UCSD-AML1 (cell line): ENCODE measurements around the gene ABCG2.
"Not testable (repeated sequence)": the region's sequence is repeated elsewhere in the genome, so short reads cannot be mapped to it uniquely, and the experiment has no call there.

Source experiments
- DNase-seq: peaks from one replicate; lab custom pipeline; 2025; ENCODE audit not compliant: unreplicated experiment; lab: John Stamatoyannopoulos, UW

Gene ABCG2

DNA sequence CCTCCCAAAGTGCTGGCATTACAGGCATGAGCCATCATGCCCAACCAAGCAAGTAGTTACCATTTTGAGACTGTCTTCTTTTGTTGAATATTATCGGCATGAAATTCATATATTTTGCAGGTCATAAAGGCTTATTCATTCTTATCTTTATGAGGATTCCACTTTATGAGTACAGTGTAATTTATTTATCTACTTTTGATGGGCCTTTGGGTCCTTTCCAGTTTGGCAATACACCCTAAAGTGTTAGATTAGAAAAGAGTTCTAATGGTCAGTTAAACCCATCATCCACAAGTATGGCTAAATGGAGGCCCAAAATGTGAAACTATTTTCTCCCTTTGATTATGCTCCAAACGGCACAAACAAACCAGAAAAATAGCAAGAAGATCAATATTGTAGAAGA, 10.9 kb upstream of the ABCG2 start:
- no peak for DNase-seq

DNA sequence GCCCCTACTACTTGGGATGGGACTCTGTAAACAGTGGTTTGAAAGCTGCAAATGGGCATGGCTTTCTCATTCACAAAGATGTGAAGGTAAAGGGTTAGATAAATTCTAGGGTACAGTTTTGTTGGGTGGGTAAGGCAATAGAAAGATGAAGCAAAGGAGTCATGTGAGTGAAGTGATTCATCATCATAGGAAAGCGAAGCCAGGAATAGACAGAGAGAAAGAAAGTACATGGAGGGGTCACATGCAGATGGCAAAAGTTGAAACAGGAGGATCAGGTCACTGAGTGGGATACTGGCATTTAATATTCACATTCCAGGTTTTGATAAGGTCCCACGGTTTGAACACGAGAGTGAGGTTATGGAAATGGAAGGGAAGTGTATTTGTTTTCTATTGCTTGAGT, 8.2 kb upstream of the ABCG2 start:
- DNase-seq, result no peak

DNA sequence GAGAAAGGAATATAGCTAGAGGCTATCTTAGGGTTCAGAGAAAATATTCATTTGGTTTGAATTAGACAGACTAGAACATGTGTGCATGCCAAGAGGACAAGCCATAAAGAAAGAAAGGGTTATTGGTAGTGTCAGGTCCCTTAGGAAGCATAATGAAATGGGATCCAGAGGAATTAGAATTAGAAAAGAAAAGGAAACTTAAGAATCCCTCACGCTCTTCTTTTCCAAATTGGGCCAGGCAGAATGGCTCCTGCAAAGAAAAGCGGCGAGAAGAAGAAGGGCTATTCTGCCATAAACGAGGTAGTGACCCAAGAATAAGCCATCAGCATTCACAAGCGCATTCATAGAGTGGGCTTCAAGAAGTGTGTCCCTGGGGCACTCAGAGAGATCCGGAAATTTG, 4.9 kb upstream of the ABCG2 start:
- DNase-seq, result no peak

DNA sequence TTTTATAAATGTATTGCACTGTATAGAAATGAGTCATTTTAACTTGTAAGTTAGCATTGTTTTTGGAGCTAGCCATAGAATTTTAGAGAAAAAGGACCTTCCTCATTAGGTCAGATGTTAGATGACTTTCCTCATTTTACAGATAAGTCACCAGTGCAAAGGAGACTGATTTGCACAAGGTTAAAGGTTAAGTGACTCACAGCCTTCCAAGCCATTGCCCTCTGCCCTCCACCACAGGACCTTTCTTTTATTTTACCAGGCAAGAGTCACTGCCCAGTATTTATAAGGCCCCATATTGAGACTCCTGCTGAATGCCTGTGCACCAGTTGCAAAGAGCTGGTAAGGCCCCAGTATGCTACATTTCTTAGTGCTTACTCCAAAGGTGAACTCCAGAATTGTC, 4.2 kb upstream of the ABCG2 start:
- no peak for DNase-seq

DNA sequence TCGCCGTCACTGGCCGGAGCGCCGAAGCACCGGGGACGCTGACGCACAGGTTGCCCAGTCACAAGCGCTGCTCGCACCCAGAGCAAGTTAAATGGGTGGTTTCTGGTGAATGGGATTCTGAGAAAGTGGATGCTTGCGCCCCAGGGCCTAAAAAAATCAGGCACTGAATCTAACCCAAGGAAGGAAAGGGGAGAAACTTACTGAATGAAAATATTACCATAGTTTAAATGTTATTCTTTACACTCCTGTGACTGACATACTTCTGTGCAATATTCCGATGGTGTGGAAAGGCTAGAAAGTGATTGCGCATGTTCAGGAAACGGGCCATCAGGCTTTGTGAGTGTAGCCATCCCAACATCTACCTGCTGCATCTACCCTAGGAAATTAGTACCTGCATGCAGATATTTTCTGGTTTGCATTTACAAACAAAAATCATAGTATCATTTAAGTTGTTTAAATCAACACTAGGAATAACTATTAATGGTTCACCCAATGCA, 838 bp upstream of the ABCG2 start:
- no peak for DNase-seq

DNA sequence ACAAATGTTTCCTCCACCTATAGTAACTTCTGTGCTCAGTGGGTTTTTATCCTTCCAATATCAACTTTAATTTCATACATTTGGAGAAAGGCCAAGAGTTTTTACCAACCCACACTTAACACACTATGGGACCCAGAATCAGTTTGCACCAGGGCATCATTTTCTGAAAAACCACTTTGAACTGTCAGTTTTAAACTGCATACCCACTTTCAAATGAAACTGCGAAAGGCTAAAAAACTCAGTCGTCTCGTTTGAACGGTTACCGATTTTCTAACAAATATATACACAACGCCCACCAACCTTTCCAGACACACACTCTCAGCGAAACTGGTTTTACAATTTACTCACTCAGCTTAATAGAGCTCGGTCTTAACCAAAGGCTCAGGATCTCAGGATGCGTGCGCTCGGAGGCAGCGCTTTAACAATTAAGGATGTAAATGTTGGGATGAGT, 376 bp downstream of the ABCG2 start:
- no peak for DNase-seq

DNA sequence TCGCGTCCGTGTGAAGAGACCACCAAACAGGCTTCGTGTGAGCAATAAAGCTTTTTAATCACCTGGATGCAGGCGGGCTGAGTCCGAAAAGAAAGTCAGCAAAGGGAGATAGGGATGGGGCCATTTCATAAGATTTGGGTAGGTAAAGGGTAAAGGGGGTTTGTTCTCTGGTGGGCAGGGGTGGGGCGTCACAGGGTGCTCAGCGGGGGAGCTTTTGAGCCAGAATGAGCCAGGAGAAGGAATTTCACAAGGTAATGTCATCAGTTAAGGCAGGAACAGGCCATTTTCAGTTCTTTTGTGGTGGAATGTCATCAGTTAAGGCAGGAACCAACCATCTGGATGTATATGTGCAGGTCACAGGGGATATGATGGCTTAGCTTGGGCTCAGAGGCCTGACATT, 6.1 kb downstream of the ABCG2 start:
- not testable (repeated sequence) for DNase-seq

DNA sequence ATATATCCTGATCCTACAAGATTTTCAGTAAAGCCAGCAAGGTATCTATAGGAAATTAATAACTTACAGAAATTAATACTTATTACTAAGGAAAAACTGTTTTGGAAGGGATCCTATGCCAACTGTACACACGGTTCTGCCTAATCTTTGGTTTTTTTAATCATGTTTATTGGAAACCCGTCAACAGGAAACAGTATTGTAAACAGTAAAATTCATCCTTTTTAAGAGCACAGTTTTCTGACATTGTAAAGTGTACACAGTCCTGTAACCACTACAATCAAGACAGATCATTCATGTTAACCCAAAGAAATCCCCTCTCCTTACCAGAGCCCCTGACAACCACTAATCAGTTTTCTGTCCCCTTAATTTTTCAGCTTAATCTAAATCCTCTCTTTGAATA, 9.9 kb downstream of the ABCG2 start:
- no peak for DNase-seq

DNA sequence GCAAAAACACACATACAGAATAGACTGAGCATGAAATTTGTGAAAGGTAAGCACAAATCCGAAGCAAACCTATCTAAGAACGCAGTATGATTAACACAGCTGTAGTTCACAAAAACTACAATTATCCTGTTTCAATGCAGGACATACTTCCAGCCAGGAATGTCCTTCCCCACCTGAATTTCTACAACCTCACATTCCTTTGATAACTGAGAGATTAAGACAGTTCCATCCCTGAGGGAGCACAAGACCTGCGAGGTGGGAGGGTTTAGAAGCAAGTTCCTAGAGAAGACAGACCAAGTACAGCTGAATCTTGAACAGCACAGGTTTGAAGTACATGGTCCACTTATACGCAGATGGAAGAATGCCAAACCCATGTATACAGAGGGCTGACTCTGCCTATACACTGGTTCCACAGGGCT, 10.6 kb downstream of the ABCG2 start:
- DNase-seq, result no peak

DNA sequence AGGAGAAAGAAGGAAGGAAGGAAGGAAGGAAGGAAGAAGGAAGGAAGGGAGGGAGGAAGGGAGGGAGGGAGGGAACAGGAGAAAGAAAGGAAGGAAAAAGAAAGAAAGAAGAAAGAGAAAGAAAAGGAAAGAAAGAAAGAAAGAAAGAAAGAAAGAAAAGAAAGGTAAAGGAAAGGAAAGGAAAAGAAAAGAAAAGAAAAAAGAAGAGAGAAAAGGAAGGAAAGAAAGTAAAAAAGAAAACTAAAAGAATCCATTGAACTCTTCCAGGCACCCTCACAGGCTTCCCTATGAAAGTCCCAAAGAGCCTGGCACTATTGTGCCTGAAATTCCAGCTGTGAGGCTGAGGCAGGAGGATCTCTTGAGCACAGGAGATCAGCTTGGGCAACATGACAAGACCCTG, 11.5 kb downstream of the ABCG2 start:
- DNase-seq, result no peak

DNA sequence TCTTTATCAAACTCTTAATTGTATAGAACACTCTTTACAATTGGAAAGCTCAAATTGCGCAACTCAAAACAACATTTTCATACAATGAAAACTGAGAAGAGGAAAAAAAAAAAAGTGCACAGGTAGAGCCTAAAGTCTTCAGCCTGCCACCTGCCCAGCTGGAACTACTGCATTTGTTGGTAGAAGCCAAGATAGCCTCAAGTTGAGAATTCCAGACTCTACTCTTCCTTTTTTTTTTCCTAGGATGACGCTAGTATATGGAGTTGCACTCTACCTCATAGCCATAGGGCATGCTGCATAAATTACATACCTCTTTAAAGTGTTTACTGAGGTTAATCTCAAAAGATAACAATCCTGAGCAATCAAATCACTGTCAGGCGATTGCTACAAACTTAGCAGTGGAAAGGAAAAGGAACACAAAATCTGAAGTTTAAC, 13.6 kb downstream of the ABCG2 start:
- DNase-seq, result no peak

DNA sequence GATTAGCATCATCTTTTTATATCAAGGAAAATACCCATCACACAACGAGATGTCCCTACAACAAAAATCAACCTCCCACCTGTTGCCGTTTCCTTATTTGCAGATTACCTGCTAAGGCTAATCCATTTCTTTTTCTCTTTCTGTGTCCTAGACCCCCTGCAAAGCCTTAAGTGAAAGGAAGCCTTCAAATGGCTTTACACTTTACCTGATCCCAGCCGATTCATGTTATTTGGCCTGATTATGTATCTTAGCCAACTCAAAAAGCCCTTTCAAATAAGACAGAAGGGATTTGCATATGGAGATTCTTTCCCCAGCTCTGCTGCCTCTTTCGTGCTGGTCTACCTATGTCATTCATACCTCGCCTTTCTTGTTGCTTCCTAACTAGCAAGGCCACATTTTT, 14.4 kb downstream of the ABCG2 start:
- DNase-seq, result no peak

DNA sequence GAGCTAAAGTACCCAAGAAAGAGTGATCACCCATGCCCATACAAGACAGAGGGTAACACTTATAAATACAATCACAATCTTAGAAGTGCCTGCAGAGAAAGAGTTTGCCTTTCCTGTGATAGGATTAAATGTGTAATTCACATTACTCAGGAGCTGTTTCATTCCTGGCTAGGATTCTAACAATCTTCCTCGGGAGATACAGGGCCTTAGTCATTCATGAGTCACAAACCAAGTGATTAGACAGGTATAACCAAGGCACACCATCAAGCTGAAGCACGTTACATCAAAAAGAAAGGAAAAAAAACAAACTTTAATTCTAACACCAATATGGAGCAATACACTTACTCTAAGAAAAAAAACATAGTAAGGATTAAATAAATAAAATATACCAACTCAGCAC, 14.9 kb downstream of the ABCG2 start:
- DNase-seq, result no peak

DNA sequence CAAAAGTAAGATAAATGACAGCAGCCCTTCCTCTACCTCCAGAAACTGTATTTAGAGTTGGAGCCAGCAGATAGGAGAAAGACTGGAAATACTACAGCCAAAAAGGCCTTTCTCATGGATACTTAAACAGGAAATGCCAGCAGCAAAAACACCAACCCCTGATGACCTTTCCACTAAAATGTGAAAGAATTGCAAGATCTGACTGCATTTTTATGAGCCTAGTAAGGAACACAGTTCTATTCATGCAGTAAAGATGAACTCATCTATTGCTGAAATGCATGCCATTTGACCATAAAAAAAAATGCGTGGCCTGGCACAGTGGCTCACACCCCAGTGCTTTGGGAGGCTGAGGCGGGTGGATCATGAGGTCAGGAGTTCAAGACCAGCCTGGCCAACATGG, 19.9 kb downstream of the ABCG2 start:
- DNase-seq, result no peak

DNA sequence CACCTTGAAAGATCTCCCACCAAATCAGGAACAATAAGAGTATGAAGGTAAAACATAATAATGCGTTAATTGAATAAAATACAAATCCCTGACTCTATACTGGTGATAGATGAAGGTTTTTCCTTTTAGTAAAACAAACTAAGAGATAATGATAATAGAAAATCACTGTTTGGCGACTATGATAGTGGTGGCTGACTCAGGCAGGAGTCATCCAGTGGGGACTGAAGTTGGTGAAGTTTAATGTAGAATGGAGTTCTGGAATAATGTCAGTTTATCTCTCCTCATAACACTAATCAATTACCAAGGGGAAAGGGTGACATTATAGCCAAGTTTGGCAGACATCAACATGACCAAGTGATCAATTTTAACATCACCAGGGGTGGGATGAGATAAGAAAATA, 21.3 kb downstream of the ABCG2 start:
- no peak for DNase-seq

DNA sequence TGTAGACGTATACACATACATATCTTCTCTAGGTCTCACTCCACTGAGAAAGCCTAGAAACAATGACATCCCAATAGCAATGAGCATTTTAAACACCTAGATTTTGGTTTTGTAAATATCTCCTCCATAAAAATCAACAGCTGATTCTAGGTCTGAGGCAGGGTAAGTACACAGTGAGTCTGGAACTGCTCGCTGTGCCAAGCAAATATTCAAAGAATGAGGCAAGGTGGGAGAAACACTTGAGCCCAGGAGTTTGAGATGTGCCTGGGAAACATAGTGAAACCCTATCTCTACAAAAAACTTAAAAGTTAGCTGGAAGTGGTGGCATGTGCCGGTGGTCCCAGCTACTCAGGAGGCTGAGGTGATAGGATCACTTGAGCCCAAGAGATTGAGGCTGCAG, 22.2 kb downstream of the ABCG2 start:
- no peak for DNase-seq

DNA sequence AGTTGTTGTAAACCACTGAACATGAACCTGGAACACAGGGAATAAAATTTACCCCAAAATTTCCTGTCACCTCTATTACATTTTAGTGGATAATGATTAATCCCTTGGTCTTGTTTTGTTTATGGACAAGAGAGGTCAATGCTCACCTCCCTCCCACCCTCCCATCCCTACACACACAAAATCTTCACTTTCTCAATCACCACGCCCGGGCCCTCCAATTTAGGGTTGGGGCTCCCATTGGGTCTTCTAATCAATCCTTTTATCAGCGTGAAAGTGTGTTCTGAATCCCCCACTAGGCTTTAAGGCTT, 23.1 kb downstream of the ABCG2 start:
- no peak for DNase-seq

DNA sequence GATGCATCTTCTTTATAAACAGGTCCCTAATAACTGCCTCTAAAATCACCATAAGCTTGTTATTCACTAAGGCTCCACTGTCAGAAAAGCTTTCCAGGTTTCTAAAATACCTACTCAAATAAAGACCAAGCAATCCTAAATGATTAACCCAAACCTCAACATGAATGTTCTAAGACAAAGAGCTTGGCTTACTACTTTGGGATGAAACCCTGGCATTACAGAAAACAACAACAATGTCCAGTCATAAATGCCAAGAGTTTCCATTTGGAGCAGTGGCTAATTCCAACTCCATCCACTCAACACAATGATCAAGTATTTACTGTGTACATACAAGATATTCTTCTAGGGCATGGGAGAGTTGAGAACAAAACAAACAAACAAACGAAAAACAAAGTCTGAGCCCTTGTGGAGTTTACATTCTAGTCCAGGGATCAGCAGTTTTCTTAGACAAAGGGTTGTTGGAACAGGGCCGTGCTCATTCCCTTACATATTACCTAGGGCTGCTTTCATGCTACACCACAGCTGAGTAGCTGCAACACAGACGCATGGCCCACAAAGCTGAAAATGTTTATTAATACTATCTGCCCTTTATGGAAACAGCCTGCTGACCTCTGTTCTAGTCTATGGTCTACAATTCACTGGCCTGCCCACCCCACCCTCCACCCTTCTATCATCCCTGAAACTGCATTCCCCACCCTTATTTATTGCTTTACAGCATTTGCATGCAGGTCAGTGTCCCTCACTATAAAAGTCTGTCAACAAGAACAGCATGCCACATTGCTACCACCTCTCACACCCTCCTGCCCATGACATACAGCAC, 23.7 kb downstream of the ABCG2 start:
- DNase-seq, result no peak

DNA sequence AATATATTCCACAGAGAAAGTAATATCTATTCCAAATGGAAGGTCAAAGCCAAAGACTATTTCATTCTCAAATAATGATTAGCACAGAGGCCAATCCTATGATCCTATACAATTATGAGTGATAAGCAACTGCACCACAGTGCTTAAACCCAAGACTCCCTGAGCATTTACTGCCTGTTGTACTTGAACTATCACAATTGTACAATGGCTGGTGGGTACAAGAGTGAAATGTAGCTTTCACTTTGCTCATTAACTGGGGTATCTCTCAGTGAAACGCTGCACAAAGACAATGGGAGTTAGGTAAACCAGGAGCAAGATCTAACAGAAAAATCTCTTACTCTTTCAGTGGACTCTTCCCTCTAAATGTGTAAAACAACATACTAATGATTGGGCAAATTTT, 24.3 kb downstream of the ABCG2 start:
- DNase-seq, result no peak

DNA sequence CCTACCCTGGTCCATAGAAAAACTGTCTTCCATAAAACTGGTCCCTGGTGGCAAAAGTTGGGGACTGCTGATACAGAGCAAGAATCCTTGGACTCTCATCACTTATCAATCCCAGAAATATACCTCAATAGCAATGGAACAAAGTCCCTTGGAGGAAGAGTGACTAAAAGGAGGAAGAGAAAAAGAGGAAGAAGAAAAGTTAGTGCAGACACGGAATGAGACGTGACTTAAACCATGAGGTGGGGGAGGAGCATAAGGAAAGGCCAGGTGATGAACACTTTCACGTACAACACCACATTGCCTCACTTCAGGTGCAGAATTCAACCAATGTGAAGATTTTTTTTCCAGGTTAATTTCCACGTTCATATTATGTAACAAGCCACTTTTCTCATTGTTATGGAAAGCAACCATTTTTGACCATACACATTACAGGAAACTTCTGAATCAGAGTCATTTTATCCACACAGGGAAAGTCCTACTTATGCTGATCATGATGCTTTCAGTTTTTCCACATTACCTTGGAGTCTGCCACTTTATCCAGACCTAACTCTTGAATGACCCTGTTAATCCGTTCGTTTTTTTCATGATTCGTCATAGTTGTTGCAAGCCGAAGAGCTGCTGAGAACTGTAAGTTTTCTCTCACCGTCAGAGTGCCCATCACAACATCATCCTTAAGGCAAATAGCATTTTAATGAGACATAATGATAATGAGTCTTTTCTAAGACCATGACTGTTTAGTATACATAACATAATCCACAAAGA, 27.7 kb downstream of the ABCG2 start:
- no peak for DNase-seq

DNA sequence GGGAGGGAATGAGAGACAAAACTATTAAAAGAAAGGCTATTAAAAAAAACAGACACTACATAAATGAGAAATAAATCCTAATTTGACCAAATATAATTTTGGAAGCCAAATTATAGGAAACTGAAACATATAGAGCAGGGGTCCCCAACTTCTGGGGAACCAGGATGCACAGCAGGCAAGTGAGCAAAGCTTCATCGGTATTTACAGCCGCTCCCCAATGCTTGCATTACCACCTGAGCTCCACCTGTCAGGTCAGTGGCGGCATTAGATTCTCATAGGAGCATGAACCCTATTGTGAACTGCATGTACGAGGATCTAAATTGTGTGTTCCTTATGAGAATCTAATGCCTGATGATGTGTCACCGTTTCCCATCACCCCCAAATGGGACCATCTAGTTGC, 28.4 kb downstream of the ABCG2 start:
- no peak for DNase-seq

DNA sequence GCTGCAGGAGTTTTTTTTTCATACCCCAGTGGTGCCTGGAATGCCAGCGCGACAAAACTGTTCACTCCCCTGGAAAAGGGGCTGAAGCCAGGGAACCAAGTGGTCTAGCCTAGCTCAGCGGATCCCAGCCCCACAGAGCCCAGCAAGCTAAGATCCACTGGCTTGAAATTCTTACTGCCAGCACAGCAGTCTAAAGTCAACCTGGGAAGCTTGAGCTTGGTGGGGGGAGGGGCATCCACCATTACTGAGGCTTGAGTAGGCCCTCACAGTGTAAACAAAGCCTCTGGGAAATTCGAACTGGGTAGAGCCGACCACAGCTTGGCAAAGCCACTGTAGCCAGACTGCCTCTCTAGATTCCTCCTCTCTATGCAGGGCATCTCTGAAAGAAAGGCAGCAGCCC, 36.2 kb downstream of the ABCG2 start:
- not testable (repeated sequence) for DNase-seq
